ENCODE results near the gene ATP6V0D1.

ATP6V0D1 gene

GRCh38 chr16:67526149-67526791, 45.3 kb upstream of the ATP6V0D1 start:
- DNase-seq (ENCODE audit: low read depth): no peak
- no peak overlapping the region for H3K4me3 ChIP-seq (ENCODE audit: low read depth, low read length)
- no peak for TF ChIP-seq CTCF (IDR thresholded peaks at IDR 0.05; ENCODE audit: control insufficient read depth, extremely low read depth, insufficient read depth)

- no peak overlapping the region for H3K4me3 ChIP-seq (ENCODE audit: low read depth, low read length)
- no peak for DNase-seq (ENCODE audit: low read depth)
- TF ChIP-seq CTCF (IDR thresholded peaks at IDR 0.05; ENCODE audit: control insufficient read depth, extremely low read depth, insufficient read depth): no peak
Measured at GRCh38 chr16:67525176-67525860, 44.4 kb upstream of the ATP6V0D1 start.

- TF ChIP-seq CTCF (IDR thresholded peaks at IDR 0.05; ENCODE audit: control insufficient read depth, extremely low read depth, insufficient read depth): peak; percentile 99
- H3K4me3 ChIP-seq (ENCODE audit: low read depth, low read length): peak overlapping the region; percentile 53
- DNase-seq (ENCODE audit: low read depth): peak; percentile 88
Measured at GRCh38 chr16:67521095-67521804, 40.3 kb upstream of the ATP6V0D1 start.

GRCh38 chr16:67519242-67519641, 38.3 kb upstream of the ATP6V0D1 start:
- no peak for TF ChIP-seq CTCF (IDR thresholded peaks at IDR 0.05; ENCODE audit: control insufficient read depth, extremely low read depth, insufficient read depth)
- H3K4me3 ChIP-seq (ENCODE audit: low read depth, low read length): no peak overlapping the region
- no peak for DNase-seq (ENCODE audit: low read depth)

GRCh38 chr16:67518676-67519075, 37.7 kb upstream of the ATP6V0D1 start:
- TF ChIP-seq CTCF (IDR thresholded peaks at IDR 0.05; ENCODE audit: control insufficient read depth, extremely low read depth, insufficient read depth): no peak
- no peak overlapping the region for H3K4me3 ChIP-seq (ENCODE audit: low read depth, low read length)
- DNase-seq (ENCODE audit: low read depth): no peak

GRCh38 chr16:67517661-67518423, 36.9 kb upstream of the ATP6V0D1 start:
- H3K4me3 ChIP-seq (ENCODE audit: low read depth, low read length): no peak overlapping the region
- no peak for DNase-seq (ENCODE audit: low read depth)
- no peak for TF ChIP-seq CTCF (IDR thresholded peaks at IDR 0.05; ENCODE audit: control insufficient read depth, extremely low read depth, insufficient read depth)

All from LNCaP clone FGC (cell line).